AG09309 (cell line): ENCODE data around the gene DGKH.
"Not testable (repeated sequence)": the region's sequence is repeated elsewhere in the genome, so short reads cannot be mapped to it uniquely, and the experiment has no call there.

Source experiments
- DNase-seq: peaks from one replicate; pipeline ENCODE4 v3.0.0-alpha.2; 2010; ENCODE audit warnings: low read depth
- H3K4me3 ChIP-seq: 2 replicates; pipeline ENCODE4 v1.5.1; 2011; ENCODE audit warnings: mild to moderate bottlenecking, low read depth, low read length, moderate library complexity; ENCODE audit not compliant: control insufficient read depth
- CTCF ChIP-seq: IDR thresholded peaks from 2 replicates; pipeline ENCODE4 v1.5.1; 2011; ENCODE audit warnings: mild to moderate bottlenecking, low read depth, low read length, inconsistent platforms; ENCODE audit not compliant: insufficient read depth, control insufficient read depth; ENCODE audit errors: missing control alignments

Gene DGKH

GRCh38 chr13:42066542-42066941 lies 18.1 kb downstream of the DGKH start:
- no peak for TF ChIP-seq CTCF
- DNase-seq, result peak; percentile 55
- no peak overlapping the region for H3K4me3 ChIP-seq

GRCh38 chr13:42068886-42069285 lies 20.4 kb downstream of the DGKH start:
- no peak for DNase-seq
- no peak overlapping the region for H3K4me3 ChIP-seq
- TF ChIP-seq CTCF, result no peak

GRCh38 chr13:42070599-42070998 lies 22.2 kb downstream of the DGKH start:
- not testable (repeated sequence) for DNase-seq, H3K4me3 ChIP-seq

GRCh38 chr13:42071179-42071578 lies 22.7 kb downstream of the DGKH start:
- not testable (repeated sequence) for H3K4me3 ChIP-seq, DNase-seq

GRCh38 chr13:42071672-42072419 lies 23.4 kb downstream of the DGKH start:
- H3K4me3 ChIP-seq, result no peak overlapping the region
- no peak for DNase-seq
- TF ChIP-seq CTCF, result no peak

- DNase-seq, result no peak
- no peak overlapping the region for H3K4me3 ChIP-seq
- no peak for TF ChIP-seq CTCF
Measured at GRCh38 chr13:42073683-42074082, 25.2 kb downstream of the DGKH start.

- TF ChIP-seq CTCF, result no peak
- H3K4me3 ChIP-seq, result no peak overlapping the region
- no peak for DNase-seq
Measured at GRCh38 chr13:42075517-42075916, 27.1 kb downstream of the DGKH start.

GRCh38 chr13:42076309-42076713 lies 27.9 kb downstream of the DGKH start:
- H3K4me3 ChIP-seq, result no peak overlapping the region
- no peak for DNase-seq
- TF ChIP-seq CTCF, result no peak
